B cell (primary cell): ENCODE data around the gene UCN2.

Experiments
- EZH2 ChIP-seq: IDR thresholded peaks from 2 replicates; pipeline ENCODE4 v1.6.1; 2012; ENCODE audit warnings: borderline replicate concordance, low read depth, mild to moderate bottlenecking, moderate library complexity, low read length; ENCODE audit not compliant: insufficient read depth, poor library complexity, severe bottlenecking
- TF ChIP-seq, protein P1 (sequence below): fragments of 200-600 bp; IDR thresholded peaks from one replicate; pipeline ENCODE4 v1.8.0; 2022; ENCODE audit warnings: antibody characterized with exemption, mild to moderate bottlenecking

GRCh38 chr3:48595526-48596121 is 32.0 kb upstream of the UCN2 start:
- TF ChIP-seq, protein P1, sequence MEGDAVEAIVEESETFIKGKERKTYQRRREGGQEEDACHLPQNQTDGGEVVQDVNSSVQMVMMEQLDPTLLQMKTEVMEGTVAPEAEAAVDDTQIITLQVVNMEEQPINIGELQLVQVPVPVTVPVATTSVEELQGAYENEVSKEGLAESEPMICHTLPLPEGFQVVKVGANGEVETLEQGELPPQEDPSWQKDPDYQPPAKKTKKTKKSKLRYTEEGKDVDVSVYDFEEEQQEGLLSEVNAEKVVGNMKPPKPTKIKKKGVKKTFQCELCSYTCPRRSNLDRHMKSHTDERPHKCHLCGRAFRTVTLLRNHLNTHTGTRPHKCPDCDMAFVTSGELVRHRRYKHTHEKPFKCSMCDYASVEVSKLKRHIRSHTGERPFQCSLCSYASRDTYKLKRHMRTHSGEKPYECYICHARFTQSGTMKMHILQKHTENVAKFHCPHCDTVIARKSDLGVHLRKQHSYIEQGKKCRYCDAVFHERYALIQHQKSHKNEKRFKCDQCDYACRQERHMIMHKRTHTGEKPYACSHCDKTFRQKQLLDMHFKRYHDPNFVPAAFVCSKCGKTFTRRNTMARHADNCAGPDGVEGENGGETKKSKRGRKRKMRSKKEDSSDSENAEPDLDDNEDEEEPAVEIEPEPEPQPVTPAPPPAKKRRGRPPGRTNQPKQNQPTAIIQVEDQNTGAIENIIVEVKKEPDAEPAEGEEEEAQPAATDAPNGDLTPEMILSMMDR = no peak
- TF ChIP-seq EZH2 = no peak
